GM12865 (cell line): ENCODE data around the gene SPPL2A.

Source experiments
- DNase-seq: peaks from one replicate; pipeline ENCODE4 v3.0.0; 2010; ENCODE audit warnings: low read depth
- H3K4me3 ChIP-seq: 2 replicates; pipeline ENCODE4 v1.5.1; 2011; ENCODE audit warnings: mild to moderate bottlenecking, low read depth, low read length, control low read depth
- TF ChIP-seq, protein P1 (sequence below): IDR thresholded peaks from 2 replicates; pipeline ENCODE4 v1.5.1; 2011; ENCODE audit warnings: low read length, control low read depth, low read depth, inconsistent platforms; ENCODE audit not compliant: insufficient read depth; ENCODE audit errors: missing control alignments

The SPPL2A gene

DNA sequence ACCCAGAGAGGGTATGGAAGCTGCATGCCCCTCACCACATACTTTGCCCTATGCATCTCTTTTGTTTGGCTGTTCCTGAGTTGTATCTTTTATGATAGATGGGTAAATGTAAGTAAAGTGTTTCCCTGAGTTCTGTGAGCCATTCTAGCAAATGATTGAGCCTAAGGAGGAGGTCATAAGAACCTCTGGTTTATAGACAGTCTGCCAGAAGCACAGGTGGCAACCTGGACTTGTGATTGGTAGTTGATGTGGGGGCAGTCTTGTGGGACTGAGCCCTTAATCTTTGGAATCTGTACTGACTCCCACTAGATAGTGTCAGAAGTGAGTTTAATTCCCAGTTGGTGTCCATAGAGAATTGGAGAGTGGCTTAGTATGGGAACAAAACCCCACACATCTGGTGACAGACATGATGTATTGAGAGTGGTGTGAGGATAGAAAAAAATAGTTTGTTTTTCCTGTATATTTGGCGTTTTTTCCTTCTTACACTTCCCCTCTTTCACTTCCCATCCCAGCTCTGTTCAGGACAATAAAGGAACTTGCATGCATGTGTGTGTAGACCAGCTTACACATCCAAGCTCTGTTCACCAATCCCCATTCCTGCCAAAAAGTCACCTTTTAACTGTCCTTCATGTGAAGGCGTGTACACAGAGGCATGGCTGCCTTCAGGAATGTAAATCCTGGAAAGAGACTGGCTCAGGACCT, 38.1 kb upstream of the SPPL2A start:
- TF ChIP-seq, protein P1, sequence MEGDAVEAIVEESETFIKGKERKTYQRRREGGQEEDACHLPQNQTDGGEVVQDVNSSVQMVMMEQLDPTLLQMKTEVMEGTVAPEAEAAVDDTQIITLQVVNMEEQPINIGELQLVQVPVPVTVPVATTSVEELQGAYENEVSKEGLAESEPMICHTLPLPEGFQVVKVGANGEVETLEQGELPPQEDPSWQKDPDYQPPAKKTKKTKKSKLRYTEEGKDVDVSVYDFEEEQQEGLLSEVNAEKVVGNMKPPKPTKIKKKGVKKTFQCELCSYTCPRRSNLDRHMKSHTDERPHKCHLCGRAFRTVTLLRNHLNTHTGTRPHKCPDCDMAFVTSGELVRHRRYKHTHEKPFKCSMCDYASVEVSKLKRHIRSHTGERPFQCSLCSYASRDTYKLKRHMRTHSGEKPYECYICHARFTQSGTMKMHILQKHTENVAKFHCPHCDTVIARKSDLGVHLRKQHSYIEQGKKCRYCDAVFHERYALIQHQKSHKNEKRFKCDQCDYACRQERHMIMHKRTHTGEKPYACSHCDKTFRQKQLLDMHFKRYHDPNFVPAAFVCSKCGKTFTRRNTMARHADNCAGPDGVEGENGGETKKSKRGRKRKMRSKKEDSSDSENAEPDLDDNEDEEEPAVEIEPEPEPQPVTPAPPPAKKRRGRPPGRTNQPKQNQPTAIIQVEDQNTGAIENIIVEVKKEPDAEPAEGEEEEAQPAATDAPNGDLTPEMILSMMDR: no peak
- no peak overlapping the region for H3K4me3 ChIP-seq
- DNase-seq: no peak

DNA sequence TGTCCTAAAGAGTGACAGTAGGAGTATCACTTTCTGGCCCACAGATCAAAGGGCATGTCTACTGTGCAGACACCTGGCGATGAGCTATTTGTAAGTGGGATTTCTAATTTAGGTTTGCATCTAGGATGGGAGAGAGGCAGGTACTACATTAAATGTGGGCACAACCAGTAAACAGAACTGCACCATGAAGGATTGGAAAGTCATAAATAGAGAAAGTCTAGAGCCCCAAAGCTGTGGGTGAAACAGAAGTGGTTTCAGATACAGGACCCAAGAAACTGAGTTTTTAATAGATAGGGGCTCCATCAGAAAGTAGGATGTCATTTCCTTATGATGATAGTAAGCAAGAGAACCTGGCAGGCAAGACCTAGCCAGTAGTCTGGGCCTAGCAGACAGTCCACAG, 35.2 kb upstream of the SPPL2A start:
- no peak overlapping the region for H3K4me3 ChIP-seq
- TF ChIP-seq, protein P1: no peak
- DNase-seq: peak; percentile 67

DNA sequence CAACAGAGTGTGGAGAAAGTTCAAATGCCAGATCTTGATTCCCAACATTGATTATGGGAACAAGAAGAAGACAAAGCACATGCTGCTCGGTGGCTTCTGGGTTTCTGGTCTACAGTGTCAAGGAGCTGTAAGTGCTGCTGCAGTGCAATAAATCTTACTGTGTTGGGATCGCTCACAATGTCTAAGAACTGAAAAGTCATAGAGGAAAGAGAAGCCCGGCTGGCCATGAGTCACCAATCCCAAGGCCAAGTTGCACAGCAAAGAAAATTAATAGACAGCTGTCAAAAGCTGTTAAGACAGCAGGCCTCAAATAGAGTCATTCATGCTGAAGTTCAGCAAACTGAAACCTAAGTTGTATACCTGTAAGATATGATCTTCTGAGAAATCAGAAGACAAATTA, 33.2 kb upstream of the SPPL2A start:
- TF ChIP-seq, protein P1: no peak
- DNase-seq: peak; percentile 5
- no peak overlapping the region for H3K4me3 ChIP-seq

DNA sequence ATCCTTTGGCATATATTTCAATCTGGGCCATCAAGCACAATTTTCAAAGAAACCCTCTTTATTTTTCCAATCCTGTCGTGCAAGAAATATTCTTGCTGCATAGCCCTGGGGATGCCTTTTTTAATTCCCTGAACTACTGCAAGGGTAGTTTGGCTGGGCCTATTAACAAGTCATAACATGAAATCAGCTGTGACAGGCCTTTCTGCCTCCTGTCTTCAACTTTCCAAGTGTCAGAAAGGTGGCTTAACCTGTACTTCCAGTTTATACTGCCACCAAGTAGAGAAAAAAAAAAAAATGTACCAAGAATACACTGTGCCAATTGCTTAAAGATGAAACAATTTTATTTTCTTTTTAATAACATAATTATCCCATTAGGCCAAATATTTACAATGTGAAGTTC, 32.4 kb upstream of the SPPL2A start:
- DNase-seq: no peak
- no peak overlapping the region for H3K4me3 ChIP-seq
- TF ChIP-seq, protein P1: no peak

DNA sequence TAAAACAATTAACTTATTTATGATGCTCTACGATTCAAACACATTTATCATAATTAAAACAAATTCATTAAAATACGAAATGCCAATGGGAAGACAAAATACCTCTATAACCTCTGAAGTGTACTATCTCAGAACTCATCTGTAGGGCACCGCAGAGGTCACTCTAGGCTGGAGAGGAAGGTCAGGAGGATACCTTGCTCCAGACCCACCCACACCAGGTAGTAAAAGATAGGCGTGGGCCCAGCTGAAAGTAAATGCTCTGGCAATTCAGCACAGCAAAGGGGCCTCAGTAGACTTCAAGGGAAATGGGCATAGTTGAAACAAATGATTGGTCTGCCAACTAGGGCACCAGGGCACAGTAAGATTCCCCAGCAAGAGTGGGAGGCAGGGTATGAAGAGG, 26.0 kb upstream of the SPPL2A start:
- TF ChIP-seq, protein P1: no peak
- DNase-seq: no peak
- H3K4me3 ChIP-seq: no peak overlapping the region

DNA sequence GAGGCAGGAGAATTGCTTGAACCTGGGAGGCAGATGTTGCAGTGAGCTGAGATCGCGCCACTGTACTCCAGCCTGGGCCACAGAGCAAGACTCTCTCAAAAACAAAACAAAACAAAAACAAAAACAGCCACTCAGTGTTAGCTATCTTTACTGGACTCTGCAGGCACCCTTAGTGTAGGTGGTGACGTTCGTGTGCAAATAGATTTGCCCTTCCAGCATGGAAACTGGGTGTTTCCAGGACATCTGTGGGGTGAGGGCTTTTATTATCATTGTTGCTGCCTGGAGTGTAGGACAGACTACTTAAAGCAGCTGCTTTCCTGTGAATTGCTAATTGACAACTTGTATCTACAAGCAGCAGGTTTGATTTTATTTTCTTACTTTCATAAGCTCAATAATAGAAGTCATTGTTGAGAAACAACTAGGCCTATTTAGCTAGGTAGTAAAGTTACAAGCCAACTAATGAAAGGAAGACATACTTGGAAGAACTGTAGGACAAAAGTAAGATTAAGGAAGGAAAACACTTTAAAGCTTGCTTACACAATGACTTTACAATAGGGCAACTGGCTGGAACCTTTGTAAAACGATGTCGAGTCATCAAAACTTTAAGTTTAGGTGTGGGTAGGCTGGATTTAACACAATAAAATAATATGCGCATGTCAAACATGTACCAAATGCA, 25.4 kb upstream of the SPPL2A start:
- H3K4me3 ChIP-seq: no peak overlapping the region
- TF ChIP-seq, protein P1: no peak
- DNase-seq: no peak
